Endothelial cell of umbilical vein (primary cell): ENCODE data around the gene SIGLEC9. TPM values are rescaled to one million over a fixed set of nuclear protein-coding genes. Genes with fewer than 3 reads are reported as not detected.

ENCODE experiments used
- BruUV-seq: library from RNA; stranded (reverse); fragments of 400-500 nt; replicated peaks from 2 replicates; lab custom pipeline; 2021; lab: Mats Ljungman, UMichigan
- CTCF ChIA-PET: fragments of 300-600, 350-600 bp; sonication (Branson Sonifier 250); formaldehyde crosslinking; loops from one replicate; lab custom pipeline; 2021; ENCODE audit warnings: antibody characterized with exemption, inconsistent platforms; lab: Charles Lee
- POLR2A ChIA-PET: fragments of 300-600, 350-600 bp; sonication (Branson Sonifier 250); formaldehyde crosslinking; loops from one replicate; lab custom pipeline; 2021; ENCODE audit warnings: antibody characterized with exemption, inconsistent platforms; lab: Charles Lee
- DNase-seq: peaks from one replicate; pipeline ENCODE4 v3.0.0-alpha.2; 2011; ENCODE audit warnings: low read depth, low spot score
- FAIRE-seq: peaks from 2 replicates; lab custom pipeline; 2011; peaks lifted over from hg19 to GRCh38; lab: Jason Lieb, UNC
- H2AFZ ChIP-seq: 2 replicates; pipeline ENCODE4 v1.6.0; 2012; ENCODE audit warnings: low read depth, low read length, control low read depth, inconsistent platforms
- H3K27ac ChIP-seq: 2 replicates; pipeline ENCODE4 v1.5.1; 2011; ENCODE audit warnings: low read depth, mild to moderate bottlenecking, control low read depth, low read length, moderate library complexity; ENCODE audit not compliant: insufficient read depth
- H3K27me3 ChIP-seq, 2 experiments: 2 replicates each; pipeline versions ENCODE4 v1.6.0 to v1.6.1; 2011; ENCODE audit warnings: low read length in 2 of 2, mixed read lengths in 1 of 2; ENCODE audit not compliant: control insufficient read depth in 2 of 2, insufficient read depth in 2 of 2
- H3K36me3 ChIP-seq, 2 experiments: 2 replicates in 1 of 2; 3 replicates in 1 of 2; pipeline ENCODE4 v1.5.1; 2011; ENCODE audit warnings: low read length in 2 of 2, mild to moderate bottlenecking in 1 of 2, moderate library complexity in 1 of 2; ENCODE audit not compliant: control insufficient read depth in 2 of 2, insufficient read depth in 2 of 2; ENCODE audit errors: extremely low read depth in 1 of 2
- H3K4me1 ChIP-seq: 3 replicates; pipeline ENCODE4 v1.5.1; 2011; ENCODE audit warnings: mild to moderate bottlenecking, low read length; ENCODE audit not compliant: control insufficient read depth, insufficient read depth; ENCODE audit errors: extremely low read depth
- H3K4me2 ChIP-seq: 2 replicates; pipeline ENCODE4 v1.6.1; 2011; ENCODE audit warnings: low read length, control low read depth, mixed read lengths; ENCODE audit not compliant: insufficient read depth
- H3K4me3 ChIP-seq, 3 experiments: fragments of 200-600 bp in 1 of 3; sonication (generic), shearing (Covaris generic) in 1 of 3; replicated peaks in 1 of 3; 2 replicates each; pipeline ENCODE4 v1.5.1; 2011 to 2016; ENCODE audit warnings: control low read depth in 3 of 3, low read length in 3 of 3, mild to moderate bottlenecking in 2 of 3, inconsistent platforms in 1 of 3, low read depth in 1 of 3, moderate library complexity in 1 of 3; ENCODE audit not compliant: insufficient read depth in 1 of 3
- H3K79me2 ChIP-seq: 2 replicates; pipeline ENCODE4 v1.6.0; 2012; ENCODE audit warnings: low read length, inconsistent platforms; ENCODE audit not compliant: control insufficient read depth, insufficient read depth
- H3K9ac ChIP-seq: replicated peaks from 2 replicates; pipeline ENCODE3; 2011; ENCODE audit warnings: low read length, control low read depth; ENCODE audit not compliant: insufficient read depth; ENCODE audit errors: extremely low read depth
- H3K9me1 ChIP-seq: replicated peaks from 3 replicates; pipeline ENCODE4 v1.6.0; 2011; ENCODE audit warnings: mild to moderate bottlenecking, low read length; ENCODE audit not compliant: control insufficient read depth, insufficient read depth; ENCODE audit errors: extremely low read depth
- H3K9me3 ChIP-seq: replicated peaks from 2 replicates; pipeline ENCODE4 v1.5.1; 2012; ENCODE audit warnings: low read length, inconsistent platforms; ENCODE audit not compliant: control insufficient read depth, insufficient read depth
- H4K20me1 ChIP-seq: replicated peaks from 2 replicates; pipeline ENCODE3; 2011; ENCODE audit warnings: mild to moderate bottlenecking, low read length; ENCODE audit not compliant: control insufficient read depth, insufficient read depth; ENCODE audit errors: extremely low read depth
- CTCF ChIP-seq, 2 donors: IDR thresholded peaks; 1 replicate in 1 of 2; 2 replicates in 1 of 2; pipeline ENCODE4 v1.5.1; 2011; ENCODE audit warnings: low read length in 2 of 2, mild to moderate bottlenecking in 2 of 2, moderate library complexity in 2 of 2, control low read depth in 1 of 2, inconsistent platforms in 1 of 2, low read depth in 1 of 2; ENCODE audit not compliant: insufficient read depth in 1 of 2; ENCODE audit errors: extremely low read depth in 1 of 2
- EZH2 ChIP-seq: IDR thresholded peaks from 2 replicates; pipeline ENCODE4 v1.6.1; 2012; ENCODE audit warnings: borderline replicate concordance, low read depth, mild to moderate bottlenecking, moderate library complexity, low read length, inconsistent platforms; ENCODE audit not compliant: severe bottlenecking
- FOS ChIP-seq: IDR thresholded peaks from 2 replicates; pipeline ENCODE4 v1.6.1; 2011; ENCODE audit warnings: mild to moderate bottlenecking, low read length, moderate library complexity, borderline replicate concordance; ENCODE audit not compliant: insufficient read depth
- GATA2 ChIP-seq: IDR thresholded peaks from 2 replicates; pipeline ENCODE4 v1.7.0; 2011; ENCODE audit warnings: low read depth, mild to moderate bottlenecking, moderate library complexity, mixed read lengths, low read length; ENCODE audit not compliant: insufficient read length, insufficient read depth
- JUN ChIP-seq: IDR thresholded peaks from 2 replicates; pipeline ENCODE4 v1.6.1; 2011; ENCODE audit warnings: borderline replicate concordance, low read depth; ENCODE audit not compliant: insufficient read length, insufficient read depth
- MAX ChIP-seq: IDR thresholded peaks from 2 replicates; pipeline ENCODE4 v1.6.1; 2011; ENCODE audit not compliant: insufficient read depth, insufficient read length
- MYC ChIP-seq: IDR thresholded peaks from one replicate; pipeline ENCODE4 v1.6.1; 2011; ENCODE audit warnings: mild to moderate bottlenecking, low read depth, low read length
- POLR2A ChIP-seq: IDR thresholded peaks from 2 replicates; pipeline ENCODE4 v1.6.1; 2012; ENCODE audit warnings: low read depth, mild to moderate bottlenecking, control low read depth, low read length
- POLR2AphosphoS5 ChIP-seq: IDR thresholded peaks from 2 replicates; pipeline ENCODE4 v1.6.1; 2012; ENCODE audit warnings: low read depth, mild to moderate bottlenecking, control low read depth, low read length, moderate library complexity; ENCODE audit not compliant: insufficient read depth
- dilution Hi-C: fragments of 300-500 bp; cut with MboI; formaldehyde crosslinking; loops from one replicate; pipeline ENCODE4 v1.15.0; 2019; ENCODE audit warnings: low sequenced_read_pairs; ENCODE audit not compliant: extremely low pct_ligation_motif_present
- intact Hi-C: fragments of 100-400 bp; cut with micrococcal nuclease; formaldehyde crosslinking; loops from one replicate; pipeline ENCODE4 v1.10.0; 2022
- polyA plus RNA-seq, 4 experiments: library from polyadenylated mRNA; depleted of rRNA in 3 of 4; stranded (reverse) in 3 of 4; unstranded in 1 of 4; fragments of >200 nt; gene quantifications; 2 replicates each; pipeline versions ENCODE4 v1.2.1 to v1.2.3, GENCODE V29; 2011 to 2012; ENCODE audit warnings: missing spikeins in 1 of 4
- total RNA-seq: library from RNA; stranded (reverse); gene quantifications from 2 replicates; pipeline ENCODE4 v1.2.3, GENCODE V29; 2021

The SIGLEC9 gene
- total and polyA plus RNA-seq, 2 donors (not counting 3 experiments of a cell fraction or from before 2014, with no cell fraction given): not detected

DNA sequence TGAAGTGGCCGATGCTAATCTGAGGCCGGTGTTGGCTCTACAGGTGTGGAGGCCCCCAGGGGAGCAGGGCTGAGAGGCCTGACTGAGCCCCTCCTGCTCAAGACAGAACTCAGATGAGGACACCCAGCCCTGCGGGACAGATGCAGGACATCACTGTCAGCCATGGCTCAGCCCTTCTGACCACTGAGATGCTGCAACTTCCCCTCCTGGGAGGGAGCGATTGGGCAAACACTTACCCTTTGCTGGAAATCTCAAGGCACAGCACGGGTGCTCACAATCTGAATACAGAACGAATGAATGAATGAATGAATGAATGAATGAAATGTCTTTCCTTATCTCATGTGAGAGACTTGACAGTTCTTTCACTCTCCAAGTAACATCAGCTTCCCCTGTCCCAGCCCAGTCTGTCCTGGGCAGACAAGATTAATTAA is 13.9 kb downstream of the SIGLEC9 start:
- no TSS peak for BruUV-seq
- H3K27me3 ChIP-seq: peaks cover 0 to 5% of the 10 kb centered on the region in 2 experiments
- no peak overlapping the region for H2AFZ ChIP-seq
- no peak for FAIRE-seq
- no peak overlapping the region for H3K9ac ChIP-seq
- H3K9me3 ChIP-seq: no peaks in the 10 kb centered on the region
- H4K20me1 ChIP-seq: no peaks in the 10 kb centered on the region
- TF ChIP-seq GATA2 (no peak), POLR2AphosphoS5 (no peak), FOS (no peak), MAX (no peak), EZH2 (no peak), POLR2A (no peak), JUN (no peak), MYC (no peak), CTCF (IDR thresholded peaks at IDR 0.05; ENCODE audit: extremely low read depth in 1 of 2, insufficient read depth in 1 of 2, low read depth in 1 of 2, low read length in 2 of 2) (no peak)
- H3K79me2 ChIP-seq: no peaks in the 10 kb centered on the region
- H3K9me1 ChIP-seq: no peaks in the 10 kb centered on the region
- no peak overlapping the region for H3K4me3 ChIP-seq
- POLR2A ChIA-PET: no interaction called here
- no peak overlapping the region for H3K4me2 ChIP-seq
- H3K4me1 ChIP-seq: no peaks in the 10 kb centered on the region
- DNase-seq: no peak
- CTCF ChIA-PET: no interaction called here
- H3K36me3 ChIP-seq: no peaks in the 10 kb centered on the region
- no peak overlapping the region for H3K27ac ChIP-seq
- intact Hi-C loops (no loop called here), dilution Hi-C loops (no loop called here)
